HS-5 (cell line): ENCODE results near the gene ASMTL.
"Not testable (repeated sequence)": the region's sequence is repeated elsewhere in the genome, so short reads cannot be mapped to it uniquely, and the experiment has no call there.

Experiments
- DNase-seq: peaks from one replicate; pipeline ENCODE4 v3.0.0-alpha.2; 2012; ENCODE audit warnings: low read depth

The ASMTL gene

GRCh38 chrX:1453951-1454785 is 1.5 kb upstream of the ASMTL start:
- no peak for DNase-seq

DNA sequence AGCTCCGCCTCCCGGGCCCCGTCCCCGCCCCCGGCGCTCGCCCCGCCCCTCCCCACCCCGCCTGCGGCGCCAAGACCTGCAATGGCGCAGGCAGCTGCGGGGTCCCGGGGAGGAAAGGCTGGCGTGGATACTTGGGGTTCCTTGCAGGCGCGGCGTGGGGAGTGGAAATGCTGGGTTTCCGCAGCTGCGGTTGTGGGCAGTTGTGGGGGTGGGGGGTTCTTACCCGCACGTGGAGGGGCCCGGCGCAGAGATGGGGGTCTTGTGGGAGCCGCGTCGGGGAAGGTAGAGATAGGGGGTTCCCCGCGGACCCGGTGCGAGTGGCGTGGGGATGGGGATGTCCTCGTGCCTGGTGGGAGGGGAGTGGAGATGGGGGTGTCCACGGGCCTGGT is 680 bp upstream of the ASMTL start:
- no peak for DNase-seq

- DNase-seq, result no peak
These were observed 821 bp downstream of the ASMTL start for GRCh38 chrX:1451661-1452515.

GRCh38 chrX:1451251-1451660 is 1.5 kb downstream of the ASMTL start:
- no peak for DNase-seq

GRCh38 chrX:1450361-1451161 is 2.1 kb downstream of the ASMTL start:
- no peak for DNase-seq

GRCh38 chrX:1449823-1450149 is 2.9 kb downstream of the ASMTL start:
- no peak for DNase-seq

DNA sequence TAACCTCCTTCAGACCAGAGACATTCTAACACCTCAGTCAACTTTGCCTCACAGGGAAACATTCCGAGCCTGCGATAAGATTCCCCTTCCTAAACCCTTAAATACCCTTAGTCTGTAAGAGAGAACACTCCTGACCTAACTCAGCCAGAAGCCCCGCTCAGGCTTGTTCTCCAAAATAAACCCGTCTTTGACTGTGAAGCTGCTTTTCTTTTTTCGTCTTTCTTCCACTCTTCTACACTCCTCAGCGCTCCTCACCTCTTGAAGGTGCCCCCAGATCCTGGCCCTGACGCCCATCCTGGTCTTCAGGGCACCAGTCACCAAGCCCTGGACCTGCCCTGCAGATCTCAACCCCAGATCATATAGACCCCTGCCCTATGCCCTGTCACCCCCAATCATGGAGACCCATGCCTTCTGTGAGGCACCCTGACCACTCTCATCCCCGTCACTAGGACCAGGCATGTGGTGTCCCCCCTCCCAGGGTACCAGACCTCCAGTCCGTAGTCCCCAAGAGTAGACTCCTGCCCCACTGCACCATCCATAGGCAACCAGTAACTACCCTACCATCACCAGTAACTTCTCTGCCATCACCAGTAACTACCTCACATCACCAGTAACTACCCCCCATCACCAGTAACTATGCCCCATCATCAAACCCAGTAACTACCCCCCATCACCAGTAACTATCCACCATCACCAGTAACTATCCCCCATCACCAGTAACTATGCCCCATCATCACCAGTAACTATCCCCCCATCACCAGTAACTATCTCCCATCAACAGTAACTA is 3.5 kb downstream of the ASMTL start:
- no peak for DNase-seq

- not testable (repeated sequence) for DNase-seq
These were observed 4.1 kb downstream of the ASMTL start for GRCh38 chrX:1448573-1449001.

DNA sequence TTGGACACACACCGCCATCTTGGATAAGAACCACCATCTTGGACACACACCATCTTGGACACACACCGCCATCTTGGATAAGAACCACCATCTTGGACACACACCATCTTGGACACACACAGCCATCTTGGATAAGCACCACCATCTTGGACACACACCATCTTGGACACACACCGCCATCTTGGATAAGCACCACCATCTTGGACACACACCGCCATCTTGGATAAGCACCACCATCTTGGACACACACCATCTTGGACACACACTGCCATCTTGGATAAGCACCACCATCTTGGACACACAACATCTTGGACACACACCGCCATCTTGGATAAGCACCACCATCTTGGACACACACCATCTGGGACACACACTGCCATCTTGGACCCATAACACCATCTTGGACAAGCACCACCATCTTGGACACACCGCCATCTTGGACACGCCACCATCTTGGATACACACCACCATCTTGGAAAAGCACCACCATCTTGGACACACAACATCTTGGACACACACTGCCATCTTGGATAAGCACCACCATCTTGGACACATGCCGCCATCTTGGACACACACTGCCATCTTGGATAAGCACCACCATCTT is 4.6 kb downstream of the ASMTL start:
- not testable (repeated sequence) for DNase-seq

DNA sequence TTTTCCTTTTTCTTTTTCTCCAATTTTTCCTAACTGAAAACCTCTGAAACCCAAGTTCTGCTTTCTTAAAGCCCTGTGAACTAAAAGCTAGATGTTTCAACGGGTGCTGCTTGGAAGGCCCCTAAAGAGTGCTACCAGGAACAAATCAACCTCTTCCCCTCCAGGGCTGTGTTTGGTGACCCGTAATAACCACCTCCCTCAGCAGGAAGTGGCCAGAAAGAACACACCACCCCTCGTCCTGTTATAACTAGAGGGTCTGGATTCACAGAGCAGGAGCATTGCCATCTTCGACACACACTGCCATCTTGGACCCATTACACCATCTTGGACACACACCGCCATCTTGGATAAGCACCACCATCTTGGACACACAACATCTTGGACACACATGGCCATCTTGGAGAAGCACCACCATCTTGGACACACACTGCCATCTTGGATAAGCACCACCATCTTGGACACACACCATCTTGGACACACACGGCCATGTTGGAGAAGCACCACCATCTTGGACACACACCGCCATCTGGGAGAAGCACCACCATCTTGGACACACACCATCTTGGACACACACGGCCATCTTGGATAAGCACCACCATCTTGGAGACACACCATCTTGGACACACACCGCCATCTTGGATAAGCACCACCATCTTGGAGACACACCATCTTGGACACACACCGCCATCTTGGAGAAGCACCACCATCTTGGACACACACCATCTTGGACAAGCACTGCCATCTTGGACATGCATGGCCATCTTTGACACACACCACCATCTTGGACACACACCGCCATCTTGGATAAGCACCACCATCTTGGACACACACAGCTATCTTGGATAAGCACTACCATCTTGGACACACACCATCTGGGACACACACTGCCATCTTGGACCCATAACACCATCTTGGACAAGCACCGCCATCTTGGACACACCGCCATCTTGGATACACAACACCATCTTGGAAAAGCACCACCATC is 5.4 kb downstream of the ASMTL start:
- not testable (repeated sequence) for DNase-seq

DNA sequence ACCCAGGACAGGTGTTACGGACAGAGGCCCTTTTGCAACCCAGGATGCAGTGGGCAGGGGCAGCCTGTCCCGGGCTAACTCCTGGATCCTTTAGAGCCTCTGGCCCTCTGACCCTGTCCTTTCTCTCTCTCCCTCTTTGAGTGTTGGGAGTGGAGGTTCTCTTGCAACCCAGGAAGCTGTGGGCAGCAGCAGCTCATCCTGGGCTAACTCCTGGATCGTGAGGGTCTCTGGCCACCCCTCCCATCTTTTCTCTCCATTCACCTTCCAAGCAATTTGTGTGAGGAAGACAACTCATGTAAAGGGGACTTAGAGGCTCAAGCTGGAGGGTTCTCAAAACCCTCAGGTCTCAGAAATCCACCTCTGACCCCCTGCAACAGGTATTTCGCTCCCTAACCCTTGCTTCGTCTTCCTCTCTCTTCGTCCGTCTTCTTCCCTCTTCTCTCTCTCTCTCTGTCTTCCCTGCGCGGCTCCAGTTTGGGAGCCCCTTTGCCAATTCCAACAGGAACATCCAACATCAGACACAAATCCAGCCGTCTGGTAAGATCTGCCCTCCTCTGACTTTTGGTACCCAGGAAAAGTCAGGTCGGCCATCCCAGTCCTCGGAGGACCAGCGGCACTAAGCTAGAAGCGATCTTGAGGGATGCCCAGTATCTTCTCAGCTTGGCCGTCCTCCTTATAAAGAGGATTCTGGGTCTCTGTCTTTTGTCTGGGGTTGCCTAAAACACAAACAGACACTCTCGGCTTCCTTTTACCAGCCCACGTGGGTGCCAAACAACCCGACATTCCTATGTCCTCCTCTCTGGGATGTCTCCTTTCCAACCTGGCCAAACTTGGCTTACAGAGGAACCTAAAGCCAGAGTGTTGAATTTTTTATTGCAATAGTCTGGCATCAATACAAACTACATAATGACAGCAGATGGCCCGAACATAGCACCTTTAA is 7.9 kb downstream of the ASMTL start:
- DNase-seq, result no peak

- DNase-seq, result no peak
These were observed 9.1 kb downstream of the ASMTL start for GRCh38 chrX:1443496-1444075.

DNA sequence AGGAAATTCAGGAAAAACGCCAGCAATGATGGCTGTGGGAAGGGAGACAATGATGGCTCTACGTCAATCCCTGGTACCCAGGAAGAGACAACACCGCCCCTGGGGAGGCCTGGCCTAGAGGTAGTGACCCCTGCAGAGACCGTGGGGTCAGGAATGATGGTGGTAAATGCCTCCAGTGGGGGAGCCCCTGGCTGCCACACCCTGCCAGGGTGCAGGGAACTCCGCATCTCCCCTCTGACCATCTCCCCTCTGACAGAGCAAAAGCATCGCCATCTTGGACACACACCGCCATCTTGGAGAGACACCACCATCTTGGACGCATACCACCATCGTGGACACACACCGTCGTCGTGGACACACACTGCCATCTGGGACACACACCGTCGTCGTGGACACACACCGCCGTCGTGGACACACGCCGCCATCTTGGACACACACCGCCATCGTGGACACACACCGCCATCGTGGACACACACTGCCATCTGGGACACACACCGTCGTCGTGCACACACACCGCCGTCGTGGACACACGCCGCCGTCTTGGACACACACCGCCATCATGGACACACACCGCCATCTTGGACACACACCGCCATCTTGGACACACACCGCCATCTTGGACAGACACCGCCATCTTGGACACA is 9.9 kb downstream of the ASMTL start:
- DNase-seq, result no peak

- DNase-seq, result no peak
These were observed 10.6 kb downstream of the ASMTL start for GRCh38 chrX:1442016-1442665.

- no peak for DNase-seq
These were observed 12.2 kb downstream of the ASMTL start for GRCh38 chrX:1440506-1440905.

GRCh38 chrX:1435241-1435895 is 17.3 kb downstream of the ASMTL start:
- no peak for DNase-seq

DNA sequence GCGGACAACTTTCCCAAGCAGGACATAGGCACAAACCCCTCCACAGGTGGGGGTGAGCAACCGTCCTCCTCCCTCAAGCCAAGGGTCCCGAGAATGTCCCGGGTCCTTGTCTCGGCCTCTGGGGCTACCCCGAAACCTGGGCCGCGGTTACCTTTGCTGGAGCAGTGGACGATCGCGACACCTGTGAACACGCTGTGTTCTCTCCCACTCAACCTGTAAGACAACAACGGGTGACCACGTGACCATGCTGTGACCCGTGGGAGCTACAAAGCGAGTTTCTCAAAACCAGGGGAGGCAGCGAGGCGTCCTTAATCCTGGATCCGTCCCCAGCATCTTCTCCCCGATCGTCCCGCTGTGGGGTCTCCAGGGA is 17.9 kb downstream of the ASMTL start:
- DNase-seq, result no peak
